Measurements from ENCODE around the gene GRIP1. TPM values are rescaled to one million over a fixed set of nuclear protein-coding genes. Genes with fewer than 3 reads are reported as not detected.
A peak's percentile ranks its signal among the peaks of the same experiment; 100 is the strongest.

GRIP1 gene
- total RNA-seq, 1 donor from 2014 or later, result 4.2 TPM

DNA sequence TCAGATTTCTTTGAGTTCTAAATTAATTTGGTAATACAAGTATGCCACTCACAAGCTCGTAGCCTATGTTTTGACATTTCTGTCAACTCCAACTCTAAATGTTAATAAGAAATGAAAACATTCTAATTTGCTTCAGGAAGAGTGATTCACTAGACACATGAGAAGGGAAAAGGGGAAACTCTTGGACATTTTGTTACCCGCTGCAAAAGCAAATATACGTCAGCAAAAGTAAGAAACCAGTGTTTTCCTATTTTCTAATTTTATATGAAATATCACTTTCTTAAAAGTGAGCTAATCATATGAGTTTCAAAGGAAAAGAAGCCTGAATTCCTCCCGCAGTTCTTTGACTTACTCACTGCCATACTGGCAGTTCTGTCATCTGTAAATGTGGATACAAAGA lies 162.3 kb downstream of the GRIP1 start:
- H3K27ac ChIP-seq, result no peak overlapping the region
- no peaks in the 10 kb centered on the region for H3K4me1 ChIP-seq
- no peak for DNase-seq (ENCODE audit: extremely low spot score in 2 of 2)
- H3K27me3 ChIP-seq, result no peaks in the 10 kb centered on the region
- intact Hi-C loops (cut with DNase I), result no loop called here
- H3K36me3 ChIP-seq, result no peaks in the 10 kb centered on the region
- no peak for TF ChIP-seq CTCF (IDR thresholded peaks at IDR 0.05)
- TF ChIP-seq POLR2AphosphoS5 (IDR thresholded peaks at IDR 0.05; ENCODE audit: insufficient read depth in 1 of 2, low read depth in 1 of 2), result no peak
- no peak for TF ChIP-seq POLR2A (IDR thresholded peaks at IDR 0.05)
- H3K9me3 ChIP-seq, result no peaks in the 10 kb centered on the region
- H3K4me3 ChIP-seq, result no peak overlapping the region

DNA sequence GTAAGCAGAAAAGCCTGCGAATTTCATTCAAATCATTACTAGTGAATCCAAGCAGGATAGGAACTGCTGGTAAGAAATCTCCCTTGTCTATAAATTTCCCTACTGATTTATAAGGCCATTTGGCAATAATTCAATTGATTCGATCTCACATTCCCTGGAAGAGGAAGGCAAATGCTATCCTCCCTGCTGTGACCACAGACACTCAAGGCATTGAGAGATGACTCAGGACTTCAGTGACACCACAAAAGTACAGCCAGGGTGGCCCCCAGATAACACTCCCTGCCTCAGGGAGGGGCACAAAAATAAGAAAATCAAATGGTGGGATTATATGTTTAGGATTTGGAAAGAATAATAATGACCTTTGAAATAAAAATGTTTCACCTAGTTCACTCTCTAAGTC lies 162.7 kb downstream of the GRIP1 start:
- no peak overlapping the region for H3K27ac ChIP-seq
- TF ChIP-seq CTCF (IDR thresholded peaks at IDR 0.05), result no peak
- no peak for TF ChIP-seq POLR2A (IDR thresholded peaks at IDR 0.05)
- no peaks in the 10 kb centered on the region for H3K27me3 ChIP-seq
- H3K4me3 ChIP-seq, result no peak overlapping the region
- H3K4me1 ChIP-seq, result no peaks in the 10 kb centered on the region
- no peaks in the 10 kb centered on the region for H3K36me3 ChIP-seq
- intact Hi-C loops (cut with DNase I), result no loop called here
- DNase-seq (ENCODE audit: extremely low spot score in 2 of 2), result no peak
- H3K9me3 ChIP-seq, result no peaks in the 10 kb centered on the region

DNA sequence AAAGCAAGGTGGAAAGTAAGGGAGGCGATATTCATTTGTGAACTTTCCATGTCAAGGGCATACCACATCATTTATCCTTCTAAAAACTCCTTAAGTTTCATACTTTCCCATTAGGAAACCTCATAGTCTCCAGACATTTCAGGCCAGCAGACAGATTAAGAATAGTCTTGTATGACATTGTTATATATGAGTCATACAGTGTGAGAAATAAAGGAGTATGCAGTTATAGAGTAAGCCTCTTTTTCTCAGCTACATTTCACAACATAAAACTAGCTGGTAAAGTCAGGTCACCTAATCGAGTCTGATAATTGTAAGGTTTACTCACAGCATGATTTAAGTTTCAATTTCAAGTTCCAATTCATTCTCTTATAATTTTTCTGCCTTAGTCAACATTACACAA lies 164.3 kb downstream of the GRIP1 start:
- TF ChIP-seq POLR2AphosphoS5 (IDR thresholded peaks at IDR 0.05; ENCODE audit: insufficient read depth in 1 of 2, low read depth in 1 of 2) (peak in 1 of 2 donors; percentile 47), CTCF (IDR thresholded peaks at IDR 0.05) (no peak)
- intact Hi-C loops (cut with DNase I), result no loop called here
- H3K4me1 ChIP-seq, result no peaks in the 10 kb centered on the region
- no peaks in the 10 kb centered on the region for H3K9me3 ChIP-seq
- no peak overlapping the region for H3K27ac ChIP-seq
- DNase-seq (ENCODE audit: extremely low spot score in 2 of 2), result no peak
- H3K36me3 ChIP-seq, result no peaks in the 10 kb centered on the region
- H3K4me3 ChIP-seq, result no peak overlapping the region
- no peaks in the 10 kb centered on the region for H3K27me3 ChIP-seq

- no peaks in the 10 kb centered on the region for H3K9me3 ChIP-seq
- no peaks in the 10 kb centered on the region for H3K4me1 ChIP-seq
- intact Hi-C loops (cut with DNase I), result no loop called here
- no peaks in the 10 kb centered on the region for H3K27me3 ChIP-seq
- no peaks in the 10 kb centered on the region for H3K36me3 ChIP-seq
- peak in 1 of 2 donors; percentile 30 for TF ChIP-seq POLR2AphosphoS5 (IDR thresholded peaks at IDR 0.05; ENCODE audit: insufficient read depth in 1 of 2, low read depth in 1 of 2)
- no peak for TF ChIP-seq CTCF (IDR thresholded peaks at IDR 0.05)
- TF ChIP-seq POLR2A (IDR thresholded peaks at IDR 0.05), result no peak
- no peak overlapping the region for H3K4me3 ChIP-seq
- no peak overlapping the region for H3K27ac ChIP-seq
- no peak for DNase-seq (ENCODE audit: extremely low spot score in 2 of 2)
Observed at GRCh38 chr12:66508025-66508424, 170.9 kb downstream of the GRIP1 start.

DNA sequence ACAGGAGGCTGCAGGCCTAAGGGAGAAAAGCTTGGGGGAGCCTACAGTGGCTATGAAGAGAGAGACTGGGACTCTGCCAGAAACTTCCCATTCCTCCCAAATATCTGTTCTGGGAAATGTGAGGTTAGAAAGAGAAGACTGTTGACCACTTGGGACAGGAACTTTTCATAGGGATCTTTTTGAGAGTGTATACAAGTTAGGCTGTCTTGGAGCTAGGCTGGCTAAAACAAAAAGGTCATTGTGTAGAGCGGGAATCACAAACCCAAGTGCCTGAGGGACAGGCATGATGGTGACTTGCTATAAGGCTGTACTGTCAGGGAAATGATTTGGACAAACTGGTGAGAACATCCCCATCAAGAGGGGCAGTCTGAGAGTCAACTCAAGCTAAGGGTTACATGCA lies 175.1 kb downstream of the GRIP1 start:
- TF ChIP-seq POLR2AphosphoS5 (IDR thresholded peaks at IDR 0.05; ENCODE audit: insufficient read depth in 1 of 2, low read depth in 1 of 2), result no peak
- no peak for TF ChIP-seq POLR2A (IDR thresholded peaks at IDR 0.05)
- no peak for TF ChIP-seq CTCF (IDR thresholded peaks at IDR 0.05)
- Histone ChIP-seq H3K4me1 (no peaks in the 10 kb centered on the region), H3K4me3 (no peak overlapping the region), H3K36me3 (no peaks in the 10 kb centered on the region), H3K27me3 (no peaks in the 10 kb centered on the region), H3K9me3 (no peaks in the 10 kb centered on the region), H3K27ac (no peak overlapping the region)
- DNase-seq (ENCODE audit: extremely low spot score in 2 of 2), result no peak
- intact Hi-C loops (cut with DNase I), result no loop called here

Data from vagina (tissue), 2 donors.